ENCODE measurements around the gene ZNF467.

DNA sequence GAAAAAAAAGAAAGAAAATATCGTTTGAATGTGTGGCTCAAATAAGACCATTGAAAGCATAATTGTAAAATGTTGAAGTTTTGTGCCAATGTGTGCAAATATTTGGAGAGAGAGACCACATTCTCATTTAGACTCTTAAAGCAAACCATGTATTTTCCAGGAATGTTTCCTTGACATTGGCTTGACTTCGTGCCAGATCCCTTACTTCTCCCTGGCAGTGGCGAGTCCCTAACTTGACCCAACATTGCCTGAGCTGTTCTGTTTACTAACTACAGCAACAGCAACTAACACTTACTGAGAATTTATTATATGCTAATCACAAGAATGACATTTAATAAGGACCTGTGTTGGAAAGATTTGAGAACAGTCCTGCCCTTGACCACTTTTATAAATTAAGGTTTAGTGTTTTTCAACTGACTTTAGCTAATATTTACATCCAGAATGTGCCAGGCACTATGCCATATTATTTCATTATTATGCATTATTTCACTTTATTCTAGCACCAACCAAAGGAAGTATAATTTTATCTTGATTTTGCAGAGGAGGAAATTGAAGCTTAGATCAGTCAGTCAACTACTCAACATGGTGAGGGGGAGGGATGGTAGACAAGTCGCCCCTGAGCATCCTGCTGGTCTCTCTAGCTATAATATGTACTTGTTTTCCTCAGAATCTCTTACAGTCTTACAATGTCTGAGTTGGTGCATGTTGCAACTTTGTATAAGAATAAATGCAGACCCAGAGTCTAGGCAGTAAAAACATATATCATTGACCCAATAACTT, 29.7 kb downstream of the ZNF467 start:
- TF ChIP-seq, protein P1, sequence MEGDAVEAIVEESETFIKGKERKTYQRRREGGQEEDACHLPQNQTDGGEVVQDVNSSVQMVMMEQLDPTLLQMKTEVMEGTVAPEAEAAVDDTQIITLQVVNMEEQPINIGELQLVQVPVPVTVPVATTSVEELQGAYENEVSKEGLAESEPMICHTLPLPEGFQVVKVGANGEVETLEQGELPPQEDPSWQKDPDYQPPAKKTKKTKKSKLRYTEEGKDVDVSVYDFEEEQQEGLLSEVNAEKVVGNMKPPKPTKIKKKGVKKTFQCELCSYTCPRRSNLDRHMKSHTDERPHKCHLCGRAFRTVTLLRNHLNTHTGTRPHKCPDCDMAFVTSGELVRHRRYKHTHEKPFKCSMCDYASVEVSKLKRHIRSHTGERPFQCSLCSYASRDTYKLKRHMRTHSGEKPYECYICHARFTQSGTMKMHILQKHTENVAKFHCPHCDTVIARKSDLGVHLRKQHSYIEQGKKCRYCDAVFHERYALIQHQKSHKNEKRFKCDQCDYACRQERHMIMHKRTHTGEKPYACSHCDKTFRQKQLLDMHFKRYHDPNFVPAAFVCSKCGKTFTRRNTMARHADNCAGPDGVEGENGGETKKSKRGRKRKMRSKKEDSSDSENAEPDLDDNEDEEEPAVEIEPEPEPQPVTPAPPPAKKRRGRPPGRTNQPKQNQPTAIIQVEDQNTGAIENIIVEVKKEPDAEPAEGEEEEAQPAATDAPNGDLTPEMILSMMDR (conservative IDR thresholded peaks at IDR 0.05; ENCODE audit: low read depth in 2 of 2), result no peak
- TF ChIP-seq, protein P2, sequence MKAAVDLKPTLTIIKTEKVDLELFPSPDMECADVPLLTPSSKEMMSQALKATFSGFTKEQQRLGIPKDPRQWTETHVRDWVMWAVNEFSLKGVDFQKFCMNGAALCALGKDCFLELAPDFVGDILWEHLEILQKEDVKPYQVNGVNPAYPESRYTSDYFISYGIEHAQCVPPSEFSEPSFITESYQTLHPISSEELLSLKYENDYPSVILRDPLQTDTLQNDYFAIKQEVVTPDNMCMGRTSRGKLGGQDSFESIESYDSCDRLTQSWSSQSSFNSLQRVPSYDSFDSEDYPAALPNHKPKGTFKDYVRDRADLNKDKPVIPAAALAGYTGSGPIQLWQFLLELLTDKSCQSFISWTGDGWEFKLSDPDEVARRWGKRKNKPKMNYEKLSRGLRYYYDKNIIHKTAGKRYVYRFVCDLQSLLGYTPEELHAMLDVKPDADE (IDR thresholded peaks at IDR 0.05), result no peak
- no peak for TF ChIP-seq STAT1 (IDR thresholded peaks at IDR 0.05; ENCODE audit: unreplicated experiment)
- no peak for TF ChIP-seq POLR2AphosphoS5 (IDR thresholded peaks at IDR 0.05; ENCODE audit: low read depth)
- TF ChIP-seq, protein P3, sequence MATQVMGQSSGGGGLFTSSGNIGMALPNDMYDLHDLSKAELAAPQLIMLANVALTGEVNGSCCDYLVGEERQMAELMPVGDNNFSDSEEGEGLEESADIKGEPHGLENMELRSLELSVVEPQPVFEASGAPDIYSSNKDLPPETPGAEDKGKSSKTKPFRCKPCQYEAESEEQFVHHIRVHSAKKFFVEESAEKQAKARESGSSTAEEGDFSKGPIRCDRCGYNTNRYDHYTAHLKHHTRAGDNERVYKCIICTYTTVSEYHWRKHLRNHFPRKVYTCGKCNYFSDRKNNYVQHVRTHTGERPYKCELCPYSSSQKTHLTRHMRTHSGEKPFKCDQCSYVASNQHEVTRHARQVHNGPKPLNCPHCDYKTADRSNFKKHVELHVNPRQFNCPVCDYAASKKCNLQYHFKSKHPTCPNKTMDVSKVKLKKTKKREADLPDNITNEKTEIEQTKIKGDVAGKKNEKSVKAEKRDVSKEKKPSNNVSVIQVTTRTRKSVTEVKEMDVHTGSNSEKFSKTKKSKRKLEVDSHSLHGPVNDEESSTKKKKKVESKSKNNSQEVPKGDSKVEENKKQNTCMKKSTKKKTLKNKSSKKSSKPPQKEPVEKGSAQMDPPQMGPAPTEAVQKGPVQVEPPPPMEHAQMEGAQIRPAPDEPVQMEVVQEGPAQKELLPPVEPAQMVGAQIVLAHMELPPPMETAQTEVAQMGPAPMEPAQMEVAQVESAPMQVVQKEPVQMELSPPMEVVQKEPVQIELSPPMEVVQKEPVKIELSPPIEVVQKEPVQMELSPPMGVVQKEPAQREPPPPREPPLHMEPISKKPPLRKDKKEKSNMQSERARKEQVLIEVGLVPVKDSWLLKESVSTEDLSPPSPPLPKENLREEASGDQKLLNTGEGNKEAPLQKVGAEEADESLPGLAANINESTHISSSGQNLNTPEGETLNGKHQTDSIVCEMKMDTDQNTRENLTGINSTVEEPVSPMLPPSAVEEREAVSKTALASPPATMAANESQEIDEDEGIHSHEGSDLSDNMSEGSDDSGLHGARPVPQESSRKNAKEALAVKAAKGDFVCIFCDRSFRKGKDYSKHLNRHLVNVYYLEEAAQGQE (IDR thresholded peaks at IDR 0.05; ENCODE audit: unreplicated experiment), result no peak
- TF ChIP-seq JUNB (IDR thresholded peaks at IDR 0.05; ENCODE audit: unreplicated experiment), result no peak
- TF ChIP-seq EZH2 (IDR thresholded peaks at IDR 0.05; ENCODE audit: low read depth, unreplicated experiment), result no peak
- TF ChIP-seq ZNF331 (CRISPR knock-in tag; IDR thresholded peaks at IDR 0.05; ENCODE audit: low read depth), result no peak
- no peak for TF ChIP-seq EZH2phosphoT487 (IDR thresholded peaks at IDR 0.05; ENCODE audit: unreplicated experiment)
- TF ChIP-seq CREB1 (CRISPR knock-in tag; IDR thresholded peaks at IDR 0.05; ENCODE audit: low read depth), result no peak
